WTC11 (cell line): ENCODE results near the gene IKBKG.

Experiments
- CREB1 ChIP-seq: sonication (generic); formaldehyde crosslinking; IDR thresholded peaks from 2 replicates; pipeline ENCODE4 v1.8.0; 2023; ENCODE audit warnings: mild to moderate bottlenecking, missing genetic modification reagents
- CTCF ChIP-seq: fragments of 200-600 bp; IDR thresholded peaks from 2 replicates; pipeline ENCODE4 v1.8.0; 2022; ENCODE audit warnings: antibody characterized with exemption
- E2F1 ChIP-seq: sonication (generic); formaldehyde crosslinking; IDR thresholded peaks from 2 replicates; pipeline ENCODE4 v1.8.0; 2022; ENCODE audit warnings: mild to moderate bottlenecking, missing genetic modification reagents
- FOXJ3 ChIP-seq: sonication (generic); formaldehyde crosslinking; IDR thresholded peaks from 2 replicates; pipeline ENCODE4 v1.9.0; 2021; ENCODE audit warnings: missing genetic modification reagents, mild to moderate bottlenecking, borderline replicate concordance
- IRF2 ChIP-seq: sonication (generic); formaldehyde crosslinking; IDR thresholded peaks from 2 replicates; pipeline ENCODE4 v1.8.0; 2022; ENCODE audit warnings: low read depth, missing genetic modification reagents, borderline replicate concordance
- NR2C2 ChIP-seq: sonication (generic); formaldehyde crosslinking; IDR thresholded peaks from 2 replicates; pipeline ENCODE4 v1.8.0; 2022; ENCODE audit warnings: mild to moderate bottlenecking, missing genetic modification reagents
- NR3C1 ChIP-seq: sonication (generic); formaldehyde crosslinking; conservative IDR thresholded peaks from 2 replicates; pipeline ENCODE4 v1.8.1; 2023; ENCODE audit warnings: low read depth, mild to moderate bottlenecking, missing genetic modification reagents
- SP1 ChIP-seq: sonication (generic); formaldehyde crosslinking; conservative IDR thresholded peaks from 2 replicates; pipeline ENCODE4 v1.8.1; 2022; ENCODE audit warnings: missing genetic modification reagents
- ZBTB21 ChIP-seq: sonication (generic); formaldehyde crosslinking; IDR thresholded peaks from 2 replicates; pipeline ENCODE4 v1.8.1; 2023; ENCODE audit warnings: mild to moderate bottlenecking, missing genetic modification reagents, borderline replicate concordance
- ZNF263 ChIP-seq: sonication (generic); formaldehyde crosslinking; IDR thresholded peaks from 2 replicates; pipeline ENCODE4 v1.8.1; 2022; ENCODE audit warnings: low read depth, mild to moderate bottlenecking, moderate library complexity, missing genetic modification reagents
- ZNF512 ChIP-seq: sonication (generic); formaldehyde crosslinking; IDR thresholded peaks from 2 replicates; pipeline ENCODE4 v1.8.1; 2022; ENCODE audit warnings: missing genetic modification reagents, borderline replicate concordance

GRCh38 chrX:154594491-154594890, 47.1 kb downstream of the IKBKG start:
- TF ChIP-seq ZNF263 (CRISPR knock-in tag) (no peak), SP1 (CRISPR knock-in tag) (no peak), NR3C1 (CRISPR knock-in tag) (no peak), CTCF (no peak), IRF2 (no peak), E2F1 (no peak), ZBTB21 (CRISPR knock-in tag) (no peak), CREB1 (CRISPR knock-in tag) (no peak), ZNF512 (CRISPR knock-in tag) (no peak), FOXJ3 (CRISPR knock-in tag) (no peak), NR2C2 (CRISPR knock-in tag) (no peak)
